HCEC 1CT (cell line): Measurements from ENCODE around the gene CDH7.

Experiments
- DNase-seq: peaks from one replicate; pipeline ENCODE4 v3.0.0-alpha.2; 2017

The CDH7 gene, protein sequence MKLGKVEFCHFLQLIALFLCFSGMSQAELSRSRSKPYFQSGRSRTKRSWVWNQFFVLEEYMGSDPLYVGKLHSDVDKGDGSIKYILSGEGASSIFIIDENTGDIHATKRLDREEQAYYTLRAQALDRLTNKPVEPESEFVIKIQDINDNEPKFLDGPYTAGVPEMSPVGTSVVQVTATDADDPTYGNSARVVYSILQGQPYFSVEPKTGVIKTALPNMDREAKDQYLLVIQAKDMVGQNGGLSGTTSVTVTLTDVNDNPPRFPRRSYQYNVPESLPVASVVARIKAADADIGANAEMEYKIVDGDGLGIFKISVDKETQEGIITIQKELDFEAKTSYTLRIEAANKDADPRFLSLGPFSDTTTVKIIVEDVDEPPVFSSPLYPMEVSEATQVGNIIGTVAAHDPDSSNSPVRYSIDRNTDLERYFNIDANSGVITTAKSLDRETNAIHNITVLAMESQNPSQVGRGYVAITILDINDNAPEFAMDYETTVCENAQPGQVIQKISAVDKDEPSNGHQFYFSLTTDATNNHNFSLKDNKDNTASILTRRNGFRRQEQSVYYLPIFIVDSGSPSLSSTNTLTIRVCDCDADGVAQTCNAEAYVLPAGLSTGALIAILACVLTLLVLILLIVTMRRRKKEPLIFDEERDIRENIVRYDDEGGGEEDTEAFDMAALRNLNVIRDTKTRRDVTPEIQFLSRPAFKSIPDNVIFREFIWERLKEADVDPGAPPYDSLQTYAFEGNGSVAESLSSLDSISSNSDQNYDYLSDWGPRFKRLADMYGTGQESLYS

DNA sequence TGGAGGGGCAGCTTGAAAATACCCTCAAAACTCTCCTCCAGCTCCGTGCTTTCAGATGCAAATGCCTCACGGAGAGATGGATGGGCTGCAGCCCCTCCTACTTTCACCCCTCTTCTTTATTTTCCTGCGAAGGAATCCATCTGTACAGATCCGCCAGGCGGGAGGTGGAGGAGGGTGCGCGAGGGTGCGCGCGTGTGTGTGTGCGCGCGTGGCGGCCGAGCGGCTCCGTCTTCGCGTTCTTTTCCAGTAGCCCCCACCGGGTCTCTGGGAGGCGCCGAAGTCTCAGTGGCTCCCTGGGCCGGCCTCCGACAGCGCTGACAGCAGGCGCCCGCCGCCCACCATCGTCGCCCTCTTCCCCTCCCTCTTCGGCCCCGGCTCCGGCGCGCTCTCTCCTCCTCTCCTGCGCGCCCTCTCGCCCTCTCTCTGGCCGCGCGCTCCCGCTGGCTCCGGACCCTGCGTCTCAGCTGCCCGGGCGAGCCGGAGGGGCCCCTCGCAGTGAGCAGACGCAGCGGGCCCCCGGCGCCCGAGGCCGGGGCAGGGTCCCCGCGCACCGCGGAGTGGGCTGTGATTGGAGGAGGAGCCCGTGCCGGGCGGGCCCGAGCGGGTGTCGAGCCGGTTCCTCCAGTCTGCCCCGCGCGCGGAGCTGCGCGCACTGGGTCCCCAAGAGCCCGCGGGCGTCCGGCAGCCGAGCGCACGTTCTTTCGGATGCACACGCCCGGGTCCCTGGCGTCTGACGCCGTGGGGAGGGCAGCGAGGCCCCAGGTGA lies at the start of gene CDH7:
TSS of gene CDH7 (plus strand) at position 624 of the 766 bp plus-strand sequence. CDS start 11,831 bp downstream, outside the sequence.
- DNase-seq = no peak

DNA sequence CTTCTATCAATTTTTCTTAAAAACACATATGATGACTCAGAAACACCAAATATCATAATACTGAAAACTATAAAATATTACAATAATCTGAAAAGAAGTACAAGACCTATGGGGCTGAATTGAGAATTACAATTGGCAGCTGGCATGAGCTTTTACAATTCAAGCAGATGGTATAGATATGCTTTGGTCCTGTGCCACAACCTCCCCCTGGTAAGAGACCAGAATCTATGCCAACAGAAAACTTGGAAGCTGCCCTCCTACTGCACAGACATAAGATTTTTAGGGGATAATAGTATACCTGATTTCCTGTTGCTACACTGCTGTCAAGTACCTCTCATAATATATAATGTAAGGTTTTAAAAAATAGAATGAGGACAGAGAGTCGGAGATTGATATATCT lies 46.8 kb upstream of the CDH7 start:
- DNase-seq = no peak

DNA sequence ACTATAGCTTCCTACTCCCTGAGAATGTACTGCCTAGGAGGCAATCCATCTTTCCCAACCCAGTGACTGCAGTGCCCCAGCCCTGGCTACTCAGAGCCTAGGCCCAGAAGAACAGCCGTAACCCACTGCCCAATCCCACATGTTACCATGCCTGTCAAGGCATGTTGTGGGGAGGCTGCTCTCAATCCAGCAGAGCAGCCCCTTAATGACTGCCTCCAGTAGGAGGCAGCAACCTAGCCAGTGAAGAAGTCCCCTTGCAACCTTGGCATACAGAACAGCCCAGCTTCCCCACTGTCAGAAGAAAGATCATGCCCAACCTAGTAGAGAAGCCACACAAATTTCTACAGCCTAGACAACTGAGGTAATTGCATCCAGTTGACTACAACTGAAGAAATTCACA lies 44.2 kb upstream of the CDH7 start:
- no peak for DNase-seq

DNA sequence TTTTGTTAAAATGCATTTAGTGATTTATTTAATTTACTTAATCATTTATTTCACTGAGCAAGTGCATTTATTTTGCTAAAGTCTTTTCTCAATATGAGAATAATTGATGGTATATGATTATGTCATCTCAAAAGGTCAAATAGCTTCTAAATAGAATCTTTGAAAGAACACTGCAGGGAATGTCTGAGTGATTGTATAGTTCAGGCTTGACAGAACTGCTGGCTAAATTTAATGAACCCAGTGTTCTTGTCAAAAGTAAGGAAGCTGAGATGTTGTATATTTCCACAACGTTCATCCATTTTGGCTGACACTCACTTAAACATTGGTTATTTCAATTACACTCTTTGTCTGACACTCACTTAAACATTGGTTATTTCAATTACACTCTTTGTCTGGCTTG lies 39.3 kb upstream of the CDH7 start:
- DNase-seq = no peak

DNA sequence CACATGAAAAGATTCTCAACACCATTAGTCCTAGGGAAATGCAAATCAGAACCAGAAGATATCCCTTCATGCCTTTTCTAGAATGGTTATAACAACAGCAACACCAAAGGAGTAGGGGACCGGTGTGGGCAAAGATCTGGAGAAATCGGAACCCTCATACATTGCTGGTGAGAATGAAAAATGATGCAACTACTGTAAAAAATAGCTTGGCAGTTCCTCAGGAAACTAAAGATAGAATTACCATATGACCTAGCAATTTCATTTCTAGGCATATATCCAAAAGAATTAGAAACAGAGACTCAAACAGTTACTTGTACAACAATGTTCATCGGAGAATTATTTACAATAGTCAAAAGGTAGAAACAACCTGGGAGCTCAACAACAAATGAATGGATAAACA lies 29.2 kb upstream of the CDH7 start:
- no peak for DNase-seq

DNA sequence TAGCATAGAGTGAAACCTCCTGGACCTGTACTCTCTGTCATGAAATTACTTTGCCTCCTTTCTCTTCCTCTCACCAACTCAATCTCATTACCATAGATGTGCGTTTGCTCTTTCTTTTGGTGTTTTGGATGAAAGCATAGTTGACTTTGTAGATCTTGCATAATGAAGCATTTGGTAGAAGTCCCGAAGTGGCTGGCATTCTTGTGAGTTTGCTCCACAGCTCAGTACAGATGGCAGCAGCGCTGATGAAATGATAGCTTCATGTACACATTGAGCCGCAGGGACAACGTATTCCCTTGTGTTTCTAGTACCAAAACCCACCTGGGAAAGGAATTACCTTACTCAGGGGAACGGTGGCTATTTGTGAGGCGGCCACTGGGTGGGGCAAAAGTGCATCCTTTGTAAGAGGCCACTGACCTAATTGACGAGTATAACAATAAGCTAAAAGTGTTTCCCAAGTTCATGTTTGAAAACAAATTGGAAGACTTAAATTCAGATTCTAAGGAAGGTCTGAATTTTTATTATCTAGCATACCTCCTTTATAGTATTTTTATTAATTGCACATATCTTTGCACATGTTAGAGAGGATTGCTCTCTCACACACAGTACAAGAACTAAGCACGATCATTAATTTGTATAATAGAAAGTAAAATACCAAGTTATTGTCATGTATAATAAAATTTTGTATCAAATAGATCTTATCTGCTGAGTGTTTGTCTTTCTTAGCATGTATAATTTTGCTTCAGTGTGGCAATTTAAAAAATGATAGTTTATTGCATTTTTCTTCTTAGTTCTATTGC lies 25.4 kb upstream of the CDH7 start:
- DNase-seq = no peak

DNA sequence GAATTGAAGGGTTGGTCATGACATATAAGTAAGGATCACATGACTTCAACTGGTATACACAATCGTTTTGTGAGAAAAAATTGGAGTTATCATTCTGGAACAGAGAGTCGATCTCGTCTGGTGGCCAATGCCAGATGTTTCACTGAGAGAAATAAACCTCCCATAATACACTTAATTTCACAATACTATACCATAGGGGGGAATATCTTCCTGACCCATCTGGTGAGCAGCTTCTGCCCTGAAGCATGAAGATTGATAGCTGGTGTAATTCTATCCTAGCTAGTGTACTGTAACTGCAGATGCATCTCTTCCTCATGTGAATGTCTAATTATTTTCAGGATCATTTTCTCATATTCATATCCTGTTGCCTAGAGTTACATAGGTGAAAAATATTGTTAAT lies 15.7 kb upstream of the CDH7 start:
- DNase-seq = no peak

DNA sequence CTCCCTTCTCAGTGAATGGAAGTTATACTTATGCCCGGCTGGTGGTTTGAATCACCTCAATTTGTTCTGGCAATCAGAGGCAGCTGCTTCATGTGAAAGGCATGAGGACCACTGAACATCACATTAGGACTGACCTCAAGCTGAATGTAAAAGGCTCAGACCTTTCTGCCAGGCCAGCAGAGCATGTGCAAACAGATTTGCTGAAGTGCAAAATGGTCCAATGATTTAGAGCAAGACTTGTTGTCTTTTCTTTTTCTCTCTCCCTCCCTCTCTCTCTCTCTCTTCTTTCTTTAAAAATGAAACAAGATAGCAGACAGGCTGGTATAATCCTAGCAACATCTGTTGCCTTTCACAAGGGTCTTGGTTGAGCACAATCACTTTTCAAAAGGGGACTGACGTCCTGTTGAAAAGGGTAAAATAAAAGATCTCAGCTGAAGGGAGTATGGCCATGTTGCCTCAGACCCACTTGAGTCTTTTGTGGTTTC lies 13.3 kb upstream of the CDH7 start:
- no peak for DNase-seq

DNA sequence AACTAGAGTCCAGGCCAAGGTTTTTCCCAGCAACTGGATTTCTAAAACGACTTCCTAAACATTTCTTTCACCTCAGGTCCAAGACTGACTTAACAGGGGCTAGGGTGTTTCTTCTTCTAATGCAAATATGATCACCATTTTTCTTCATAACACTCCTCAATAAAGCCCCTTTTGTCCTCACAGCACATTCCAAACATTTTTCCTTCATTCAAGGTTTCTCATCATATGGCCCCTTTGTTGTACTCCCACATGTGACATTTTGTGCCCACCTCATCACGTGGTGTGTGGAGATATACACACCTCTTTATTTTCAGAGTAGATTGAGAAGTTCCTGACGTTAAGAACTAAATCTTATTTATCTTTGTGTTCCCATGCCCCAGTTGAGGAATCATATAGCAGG lies 3.9 kb upstream of the CDH7 start:
- no peak for DNase-seq

DNA sequence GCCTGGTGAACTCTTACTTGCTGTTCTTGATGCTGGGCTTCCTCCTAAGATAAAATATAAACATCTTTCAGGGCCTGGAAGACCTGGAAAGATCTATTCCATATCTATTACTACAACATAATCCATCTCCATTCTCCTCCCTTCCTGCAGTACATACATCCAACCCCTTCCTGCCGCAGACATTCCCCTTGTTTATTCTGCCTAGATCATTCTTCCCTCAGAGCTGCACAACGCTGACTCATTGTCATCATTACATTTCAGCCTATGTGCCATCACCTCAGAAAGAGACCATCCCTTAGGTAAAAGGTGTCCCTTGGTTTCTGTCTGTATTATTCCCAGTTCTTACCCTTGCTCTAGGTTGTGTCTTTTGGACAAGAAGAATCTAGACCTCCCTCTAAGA lies 2.5 kb upstream of the CDH7 start:
- DNase-seq = no peak

DNA sequence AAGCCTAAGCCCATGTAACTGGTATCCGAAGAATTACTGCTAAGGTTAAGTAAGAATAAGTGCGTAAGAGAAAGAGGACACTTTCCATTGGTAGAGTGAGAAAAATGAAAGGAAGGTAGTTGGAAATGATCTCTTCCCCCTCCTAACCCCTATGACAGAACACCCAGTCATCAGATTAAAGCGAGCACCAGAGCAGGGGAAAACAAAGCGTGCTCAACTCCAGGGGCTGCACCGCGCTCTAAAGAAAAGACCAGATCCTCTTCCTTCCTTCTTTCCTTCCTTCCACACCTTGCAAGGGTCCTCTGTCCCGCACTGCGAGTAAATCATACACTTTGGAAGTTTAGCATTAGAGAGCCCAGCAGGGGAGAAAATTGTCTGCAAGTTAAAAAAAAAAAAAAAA lies 971 bp upstream of the CDH7 start:
- DNase-seq = no peak

DNA sequence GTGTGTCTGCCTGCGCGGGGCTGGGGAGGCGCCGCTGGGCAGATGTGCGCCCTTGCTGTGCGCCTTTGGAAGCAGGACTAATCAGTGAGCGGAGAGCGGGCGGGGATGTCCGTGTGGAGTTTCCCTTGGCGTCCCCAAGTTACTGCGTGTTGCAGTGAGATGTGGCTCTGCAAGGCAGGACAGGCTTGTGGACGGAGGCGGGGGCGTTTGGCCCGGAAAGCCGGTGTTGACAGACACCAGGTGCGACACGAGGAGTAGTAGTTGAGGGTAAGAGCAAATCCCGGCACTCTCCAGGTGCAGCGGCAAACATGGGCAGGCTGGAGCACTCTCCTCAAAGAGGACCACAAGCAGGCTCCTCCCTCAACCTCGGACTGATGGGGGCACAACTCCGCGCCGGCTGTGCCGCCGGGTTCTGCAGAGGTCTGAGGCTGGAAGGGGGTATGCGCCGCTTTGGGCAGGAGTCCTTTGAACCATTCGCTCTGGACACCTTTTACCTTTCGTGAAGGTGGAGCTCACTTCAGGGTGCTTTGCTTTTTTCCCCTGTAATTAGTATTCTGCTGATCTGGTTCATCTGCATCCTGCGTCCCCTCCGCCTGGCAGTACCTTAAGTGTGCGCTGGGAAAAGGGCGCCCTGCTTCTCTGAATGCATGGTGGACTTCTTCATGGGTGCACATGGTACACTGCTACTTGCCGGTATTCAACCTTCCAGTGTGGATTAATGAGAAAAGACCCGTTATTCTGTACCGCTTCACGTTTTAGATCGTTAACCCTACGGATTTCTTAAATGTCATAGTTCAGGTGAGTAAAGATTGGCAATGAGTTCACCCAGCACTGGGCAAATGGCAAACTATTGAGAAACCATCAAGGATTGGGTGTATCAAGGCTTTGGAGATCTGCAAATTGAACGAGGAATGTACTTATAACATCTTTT lies 608 bp downstream of the CDH7 start:
- DNase-seq = no peak

DNA sequence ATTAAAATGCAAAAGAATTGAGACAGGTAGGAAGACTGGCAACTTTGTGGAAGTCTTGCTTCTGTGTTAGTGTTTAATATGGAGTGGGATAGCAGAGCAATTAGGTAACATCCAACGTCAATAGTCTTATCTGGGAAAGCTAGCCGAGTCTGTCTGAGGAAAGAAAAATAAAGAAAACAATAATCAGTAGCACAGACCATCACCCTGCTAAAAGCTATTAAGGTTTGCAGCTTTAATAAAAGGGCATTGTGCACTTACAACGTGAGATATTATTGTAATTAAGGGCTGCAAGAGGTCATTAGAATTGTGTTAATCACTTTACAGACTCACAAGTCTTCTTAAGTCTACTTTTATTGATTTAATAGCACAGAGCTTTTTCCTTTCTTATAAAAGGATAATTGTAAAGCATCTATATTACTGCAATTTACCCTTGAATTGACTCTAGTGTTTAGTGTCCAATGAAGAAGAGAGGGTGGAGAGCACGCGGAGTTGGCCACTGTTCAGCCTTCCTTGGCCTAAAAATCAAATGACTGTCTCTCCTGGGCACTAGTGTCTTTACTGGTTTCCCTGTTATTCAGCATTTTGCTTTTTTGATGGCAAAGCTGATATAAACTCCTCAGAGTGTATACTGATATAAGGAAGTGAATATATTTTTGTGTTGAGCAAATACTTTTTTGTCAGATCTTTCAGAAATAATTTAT lies 2.0 kb downstream of the CDH7 start:
- DNase-seq = no peak

DNA sequence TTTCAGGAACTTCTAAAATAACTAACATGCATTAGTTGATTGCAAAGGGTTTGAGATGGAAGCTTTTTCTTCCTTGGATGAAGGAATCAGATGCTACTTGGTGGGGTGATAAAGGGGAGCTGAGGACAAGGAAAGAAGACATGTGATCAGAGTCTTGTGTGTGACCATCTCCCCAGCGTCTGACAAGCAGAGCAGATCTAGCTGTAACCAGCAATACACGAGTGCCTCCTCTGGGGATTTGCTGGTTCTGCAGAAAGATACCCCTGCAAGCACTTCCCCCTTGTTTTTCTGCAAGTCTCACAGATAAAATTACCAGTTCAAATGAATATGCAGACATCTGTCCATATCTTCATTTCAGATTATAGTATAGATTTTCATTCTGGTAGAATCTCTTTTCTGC lies 2.7 kb downstream of the CDH7 start:
- no peak for DNase-seq

DNA sequence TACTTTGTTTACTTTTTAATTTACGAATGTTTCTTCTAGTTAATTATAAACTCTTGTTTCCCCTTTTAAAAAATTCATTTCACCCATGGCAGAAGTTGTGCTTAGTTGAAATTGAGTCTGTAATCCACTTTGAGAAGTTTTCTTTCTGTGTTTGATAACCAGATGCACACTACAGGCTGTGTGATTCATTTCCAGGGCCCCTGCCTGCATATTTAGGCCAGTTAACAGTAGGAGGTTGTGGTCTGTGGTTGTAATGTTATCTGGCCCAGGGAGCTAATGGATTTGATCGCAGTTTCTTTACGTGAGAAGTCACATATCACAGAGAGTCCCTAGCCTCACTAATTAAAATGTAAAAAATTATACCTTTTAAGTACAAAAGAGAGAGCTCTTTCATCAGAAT lies 3.3 kb downstream of the CDH7 start:
- DNase-seq = no peak

DNA sequence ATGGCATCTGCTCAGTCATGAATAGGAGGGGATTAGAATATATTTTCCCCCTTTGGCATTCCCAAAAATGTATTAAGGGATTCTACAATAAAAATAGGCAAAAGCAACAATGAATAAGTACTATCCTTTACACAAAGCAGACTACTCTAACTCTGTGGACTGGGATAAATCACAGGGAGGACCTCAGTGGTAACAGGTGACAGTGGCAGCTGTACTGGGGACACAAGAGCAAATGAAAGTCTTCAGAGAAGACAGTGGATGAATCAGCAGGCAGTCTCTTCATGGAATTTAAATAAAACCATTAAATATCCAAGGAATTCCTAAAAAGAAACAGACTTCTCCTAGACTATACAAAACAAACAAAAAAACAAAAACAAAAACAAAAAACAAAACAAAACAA lies 4.8 kb downstream of the CDH7 start:
- no peak for DNase-seq

DNA sequence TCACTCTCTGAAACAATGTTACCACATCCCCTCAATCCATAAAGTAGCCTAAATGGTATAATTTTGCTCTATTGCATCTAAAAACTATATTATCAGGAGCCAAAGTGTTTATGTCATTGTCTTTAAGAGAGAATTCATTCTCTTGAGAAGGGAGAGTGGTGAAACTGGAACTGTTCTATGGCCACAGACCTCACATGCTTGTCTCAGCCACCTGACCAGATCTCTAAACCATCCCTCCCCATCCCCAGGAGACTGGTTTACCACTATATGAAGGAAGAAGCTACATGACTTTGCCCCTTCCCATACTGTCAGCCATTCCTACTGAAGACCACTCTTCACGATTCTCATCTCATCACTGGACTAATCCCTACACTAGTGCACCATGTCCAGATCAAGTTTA lies 9.6 kb downstream of the CDH7 start:
- no peak for DNase-seq

DNA sequence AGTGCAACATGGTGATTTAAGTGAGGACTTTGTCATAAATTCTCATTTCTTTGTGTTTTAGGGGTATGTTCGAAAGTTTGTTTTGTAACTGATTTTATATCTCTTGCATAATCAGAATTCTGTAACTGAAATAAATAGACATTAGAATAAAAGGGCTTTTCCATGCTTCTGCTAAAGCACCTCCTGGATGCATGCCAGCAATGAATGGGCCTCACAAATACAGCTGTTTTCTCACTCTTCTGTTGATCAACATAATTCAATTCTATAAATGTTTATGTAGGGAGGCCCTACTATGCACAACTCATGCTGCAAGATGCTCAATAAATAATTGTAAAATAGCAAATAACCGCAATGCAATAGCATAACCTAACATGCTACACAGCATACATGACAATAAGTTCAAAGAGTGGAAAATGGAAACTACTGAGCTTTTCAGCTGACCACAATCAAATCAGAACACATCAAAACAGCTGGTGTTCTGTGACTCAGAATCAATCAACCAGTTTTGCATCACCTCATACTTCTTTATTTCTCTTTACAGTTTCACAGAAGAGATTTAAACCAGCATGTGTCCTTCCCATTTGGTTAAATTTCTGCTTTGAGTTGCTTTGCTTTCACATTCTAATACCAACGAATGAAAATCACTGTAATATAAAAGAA lies 11.0 kb downstream of the CDH7 start:
- DNase-seq = no peak

DNA sequence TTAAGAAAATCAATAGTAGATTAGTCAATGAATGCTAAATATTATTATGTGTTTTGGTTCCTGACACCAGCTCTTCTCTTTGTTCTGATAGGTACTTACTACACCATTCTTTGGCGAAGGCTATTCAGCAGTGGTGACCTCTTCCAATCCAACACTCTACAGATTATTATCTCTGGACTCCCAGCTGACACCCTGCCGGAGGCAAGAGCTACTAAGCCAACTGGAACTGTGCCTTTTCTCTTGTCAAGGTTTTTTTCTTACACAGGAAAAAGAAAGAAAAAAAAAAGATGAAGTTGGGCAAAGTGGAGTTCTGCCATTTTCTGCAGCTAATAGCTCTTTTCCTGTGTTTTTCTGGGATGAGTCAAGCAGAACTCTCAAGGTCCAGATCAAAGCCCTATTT lies 11.7 kb downstream of the CDH7 start:
- no peak for DNase-seq

DNA sequence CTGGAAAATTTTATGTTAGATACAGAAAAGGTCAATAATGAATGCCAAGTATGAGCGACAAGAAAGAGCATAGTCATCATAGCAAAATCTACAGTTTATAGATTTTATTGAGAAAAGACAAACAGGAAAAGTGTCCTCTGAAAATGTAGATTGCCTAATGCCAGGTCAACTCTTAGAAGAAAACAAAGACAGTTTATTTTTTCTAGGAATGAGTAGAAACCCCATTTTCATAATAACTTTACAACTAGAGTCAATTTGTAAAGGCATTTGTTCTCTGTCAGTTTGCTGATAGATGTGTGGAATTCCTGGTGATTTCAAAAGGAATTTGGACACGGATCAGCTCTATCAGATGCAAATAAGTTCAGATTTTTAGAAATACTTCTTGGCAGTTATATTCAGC lies 16.6 kb downstream of the CDH7 start:
- DNase-seq = no peak
